AG04450 (cell line): ENCODE results near the gene PIP5K1C. TPM values are rescaled to one million over a fixed set of nuclear protein-coding genes. Genes with fewer than 3 reads are reported as not detected.
"Not testable (repeated sequence)": the region's sequence is repeated elsewhere in the genome, so short reads cannot be mapped to it uniquely, and the experiment has no call there.

Experiments used
- CTCF ChIA-PET: fragments of 300-600, 350-600 bp; formaldehyde crosslinking; extraction: SDS; loops from one replicate; lab custom pipeline; 2022; ENCODE audit warnings: antibody characterized with exemption, inconsistent platforms; lab: Charles Lee
- POLR2A ChIA-PET: fragments of 350-600 bp; formaldehyde crosslinking; extraction: SDS; loops from one replicate; lab custom pipeline; 2021; ENCODE audit warnings: antibody characterized with exemption, inconsistent platforms; lab: Yijun Ruan, JAX
- DNase-seq: peaks from one replicate; pipeline ENCODE4 v3.0.0-alpha.2; 2011; ENCODE audit warnings: low read depth, low spot score
- H3K27ac ChIP-seq: one replicate; pipeline ENCODE4 v1.5.1; 2012; ENCODE audit warnings: low read depth, low read length, control low read depth
- H3K27me3 ChIP-seq: one replicate; pipeline ENCODE4 v1.6.0; 2012; ENCODE audit warnings: low read length; ENCODE audit not compliant: control insufficient read depth, insufficient read depth
- H3K4me3 ChIP-seq: 2 replicates; pipeline ENCODE4 v1.5.1; 2011; ENCODE audit warnings: mild to moderate bottlenecking, low read depth, low read length, control low read depth
- H3K9me3 ChIP-seq: 2 replicates; pipeline ENCODE4 v1.5.1; 2012; ENCODE audit warnings: low read length; ENCODE audit not compliant: control insufficient read depth, insufficient read depth
- CTCF ChIP-seq: IDR thresholded peaks from 2 replicates; pipeline ENCODE4 v1.5.1; 2011; ENCODE audit warnings: low read depth, low read length, control low read depth, inconsistent platforms
- polyA plus RNA-seq: library from polyadenylated mRNA; depleted of rRNA; stranded (reverse); fragments of >200 nt; gene quantifications from 2 replicates; pipeline ENCODE4 v1.2.3, GENCODE V29; 2011

PIP5K1C gene
- polyA plus RNA-seq, 1 experiment, result 10.3 TPM

- Histone ChIP-seq H3K4me3 (no peak overlapping the region), H3K9me3 (peaks cover 15% of the 10 kb centered on the region), H3K27me3 (no peaks in the 10 kb centered on the region), H3K27ac (no peak overlapping the region)
- CTCF ChIA-PET, result no interaction called here
- DNase-seq, result no peak
- TF ChIP-seq CTCF, result no peak
- POLR2A ChIA-PET, result no interaction called here
Observed at GRCh38 chr19:3653081-3653795, 47.0 kb downstream of the PIP5K1C start.

GRCh38 chr19:3652422-3652821 lies 47.8 kb downstream of the PIP5K1C start:
- Histone ChIP-seq H3K27ac (no peak overlapping the region), H3K4me3 (no peak overlapping the region), H3K27me3 (no peaks in the 10 kb centered on the region), H3K9me3 (peaks cover 13% of the 10 kb centered on the region)
- POLR2A ChIA-PET, result no interaction called here
- CTCF ChIA-PET, result no interaction called here
- no peak for DNase-seq
- no peak for TF ChIP-seq CTCF

- peaks cover 6% of the 10 kb centered on the region for H3K9me3 ChIP-seq
- TF ChIP-seq CTCF, result no peak
- no peak for DNase-seq
- POLR2A ChIA-PET, result no interaction called here
- no peak overlapping the region for H3K4me3 ChIP-seq
- CTCF ChIA-PET, result no interaction called here
- H3K27ac ChIP-seq, result no peak overlapping the region
- no peaks in the 10 kb centered on the region for H3K27me3 ChIP-seq
Observed at GRCh38 chr19:3651684-3652083, 48.6 kb downstream of the PIP5K1C start.

- H3K4me3 ChIP-seq, result no peak overlapping the region
- no peaks in the 10 kb centered on the region for H3K27me3 ChIP-seq
- POLR2A ChIA-PET, result no interaction called here
- CTCF ChIA-PET, result no interaction called here
- DNase-seq, result no peak
- H3K27ac ChIP-seq, result no peak overlapping the region
- no peaks in the 10 kb centered on the region; the same call in 1 of the 2 replicates for H3K9me3 ChIP-seq
- no peak for TF ChIP-seq CTCF
Observed at GRCh38 chr19:3649888-3650287, 50.4 kb downstream of the PIP5K1C start.

GRCh38 chr19:3648037-3648905 lies 52.0 kb downstream of the PIP5K1C start:
- ChIA-PET POLR2A (no interaction called here), CTCF (no interaction called here)
- H3K9me3 ChIP-seq, result no peaks in the 10 kb centered on the region; the same call in 1 of the 2 replicates
- TF ChIP-seq CTCF, result no peak
- H3K27ac ChIP-seq, result no peak overlapping the region
- no peak for DNase-seq
- H3K4me3 ChIP-seq, result no peak overlapping the region
- no peaks in the 10 kb centered on the region for H3K27me3 ChIP-seq

- DNase-seq, H3K4me3 ChIP-seq, H3K27me3 ChIP-seq, POLR2A ChIA-PET, H3K9me3 ChIP-seq, H3K27ac ChIP-seq, CTCF ChIA-PET: not testable (repeated sequence)
Observed at GRCh38 chr19:3647102-3647501, 53.2 kb downstream of the PIP5K1C start.
